ENCODE data around the gene COMP. TPM values are rescaled to one million over a fixed set of nuclear protein-coding genes. Genes with fewer than 3 reads are reported as not detected.

COMP gene
- total RNA-seq, 1 experiment from 2014 or later: 0.69 TPM

- CTCF ChIA-PET: interaction anchor here (1.3 kb wide), 1 partner anchor 74 kb away, joined by 3 read pairs; no protein-coding TSS in a partner anchor
- Histone ChIP-seq H3K27me3 (ENCODE audit: control insufficient read depth, insufficient read depth, low read length) (no peaks in the 10 kb centered on the region), H3K9me3 (ENCODE audit: control insufficient read depth, insufficient read depth, low read depth, low read length) (no peaks in the 10 kb centered on the region), H3K4me1 (ENCODE audit: control insufficient read depth, insufficient read depth, low read length) (no peaks in the 10 kb centered on the region), H3K36me3 (ENCODE audit: control insufficient read depth, insufficient read depth, low read length) (no peaks in the 10 kb centered on the region), H3K4me3 (ENCODE audit: low read depth in 2 of 2, low read length in 2 of 2) (no peak overlapping the region), H3K27ac (ENCODE audit: low read length) (no peak overlapping the region)
- POLR2A ChIA-PET: no interaction called here
- intact Hi-C loops (cut with micrococcal nuclease; ENCODE audit: unreplicated experiment): no loop called here
- 0 out of 2 replicates have a peak, but pooled peaks have one; percentile 5 for ATAC-seq
- BruUV-seq (replicated peaks): no TSS peak
- in situ Hi-C loops (cut with HindIII; ENCODE audit: low pct_unique_long_range_greater_than_20kb, low sequenced_read_pairs): no loop called here
- TF ChIP-seq TCF7L2 (IDR thresholded peaks at IDR 0.05; ENCODE audit: low read depth, low read length): no peak
- TF ChIP-seq REST (IDR thresholded peaks at IDR 0.05; ENCODE audit: insufficient read depth in 1 of 2, low read depth in 2 of 2, low read length in 1 of 2): no peak
- TF ChIP-seq SIN3A (IDR thresholded peaks at IDR 0.05; ENCODE audit: borderline replicate concordance, insufficient read depth, low read depth, low read length): no peak
- no peak for TF ChIP-seq CTCF (IDR thresholded peaks at IDR 0.05)
- no peak for DNase-seq (ENCODE audit: low read depth, low spot score)
Measured at GRCh38 chr19:18772620-18773587, 18.2 kb downstream of the COMP start.

GRCh38 chr19:18771328-18772242 lies 19.5 kb downstream of the COMP start:
- POLR2A ChIA-PET: no interaction called here
- no TSS peak for BruUV-seq (replicated peaks)
- CTCF ChIA-PET: interaction anchor here (0.5 kb wide), 1 partner anchor 213 kb away, joined by 5 read pairs; no protein-coding TSS in a partner anchor

More at GRCh38 chr19:18771328-18772242, 19.5 kb downstream of the COMP start:
- H3K27me3 ChIP-seq (ENCODE audit: control insufficient read depth, insufficient read depth, low read length): no peaks in the 10 kb centered on the region
- DNase-seq (ENCODE audit: low read depth, low spot score) (no peak), ATAC-seq (peak; percentile 56; the same call in 1 of the 2 replicates)
- H3K4me1 ChIP-seq (ENCODE audit: control insufficient read depth, insufficient read depth, low read length): no peaks in the 10 kb centered on the region
- no peaks in the 10 kb centered on the region for H3K36me3 ChIP-seq (ENCODE audit: control insufficient read depth, insufficient read depth, low read length)
- H3K9me3 ChIP-seq (ENCODE audit: control insufficient read depth, insufficient read depth, low read depth, low read length): no peaks in the 10 kb centered on the region
- no peak overlapping the region for H3K27ac ChIP-seq (ENCODE audit: low read length)
- no peak overlapping the region for H3K4me3 ChIP-seq (ENCODE audit: low read depth in 2 of 2, low read length in 2 of 2)
- peak; percentile 66; the same call in 1 of the 2 replicates for TF ChIP-seq CTCF (IDR thresholded peaks at IDR 0.05)
- no peak for TF ChIP-seq TCF7L2 (IDR thresholded peaks at IDR 0.05; ENCODE audit: low read depth, low read length)
- intact Hi-C loops (cut with micrococcal nuclease; ENCODE audit: unreplicated experiment) (no loop called here), in situ Hi-C loops (cut with HindIII; ENCODE audit: low pct_unique_long_range_greater_than_20kb, low sequenced_read_pairs) (no loop called here)
